Right lobe of liver (tissue), 6 donors: ENCODE data around the gene LRMDA. TPM values are rescaled to one million over a fixed set of nuclear protein-coding genes. Genes with fewer than 3 reads are reported as not detected.

Experiments
- ATAC-seq, 4 donors: fragments of 200-7000 bp; cut with Tn5 transposase; one replicate each; pipeline ENCODE4 v1.9.1; 2020; ENCODE audit warnings: mild to moderate bottlenecking in 4 of 4, moderate library complexity in 4 of 4
- DNase-seq, 3 donors: peaks; one replicate each; pipeline ENCODE4 v3.0.0-alpha.2; 2020
- H3K27ac ChIP-seq, 3 donors: fragments of 200-600 bp; one replicate each; pipeline ENCODE4 v1.8.0; 2022
- H3K27me3 ChIP-seq, 2 donors: fragments of 200-600 bp; one replicate each; pipeline ENCODE4 v1.8.0; 2022
- H3K36me3 ChIP-seq, 4 donors: fragments of 200-600 bp; sonication (generic) in 1 of 4; one replicate each; pipeline versions ENCODE4 v1.5.1 to v1.8.0; 2017 to 2022; ENCODE audit warnings: control low read depth in 1 of 4
- H3K4me1 ChIP-seq, 4 donors: fragments of 200-600 bp; sonication (generic) in 1 of 4; one replicate each; pipeline versions ENCODE4 v1.5.1 to v1.8.0; 2017 to 2022; ENCODE audit warnings: control low read depth in 1 of 4
- H3K4me3 ChIP-seq, 3 donors: fragments of 200-600 bp; one replicate each; pipeline ENCODE4 v1.8.0; 2022
- H3K9me3 ChIP-seq, 4 donors: fragments of 200-600 bp; sonication (generic) in 1 of 4; one replicate each; pipeline versions ENCODE4 v1.5.1 to v1.8.0; 2017 to 2022; ENCODE audit warnings: control low read depth in 1 of 4
- POLR2A ChIP-seq: fragments of 450-650 bp; IDR thresholded peaks from one replicate; pipeline ENCODE4 v1.6.1; 2017; ENCODE audit warnings: antibody characterized with exemption, mild to moderate bottlenecking
- WGBS: methylation state at CpG from one replicate; pipeline ENCODE4 v1.1.6; 2018; ENCODE audit warnings: low coverage, low lambda C conversion rate; ENCODE audit not compliant: insufficient coverage; ENCODE audit errors: missing lambda C conversion rate; 5-methylcytosine and 5-hydroxymethylcytosine counted together
- intact Hi-C, 2 donors: fragments of 100-400 bp; cut with DNase I; formaldehyde crosslinking; loops; one replicate each; pipeline versions ENCODE4 v1.11.2 to v1.14.1; 2022
- total RNA-seq, 6 experiments: library from RNA; depleted of rRNA in 2 of 6; stranded (reverse); fragments of >200 nt in 2 of 6; fragmentation: NEBNext Ultra II Directional in 3 of 6; extraction: Animal tissue kit (Norgen Biotek cat#: 25700) in 3 of 6; gene quantifications; one replicate each; pipeline versions ENCODE4 v1.1.0 to v1.2.4, GENCODE V29; 2016 to 2023
- TF ChIP-seq, protein P1 (sequence below), 4 donors: fragments of 200-600 bp in 3 of 4; fragments of 450-650 bp in 1 of 4; IDR thresholded peaks; one replicate each; pipeline versions ENCODE4 v1.5.1 to v1.8.0; 2016 to 2022; ENCODE audit warnings: antibody characterized with exemption in 4 of 4, mild to moderate bottlenecking in 2 of 4
- donor health status: DM: no; HTN: yes; CAD: no.
- donor health status: DM: no; HTN: no; CAD: no.
- donor health status: DM: no; HTN: no; CAD: no.
- donor health status: DM: no; HTN: yes; CAD: no.
- donor health status: DM: no; HTN: yes; CAD: no.

Gene LRMDA
- total RNA-seq, 6 experiments from 2014 or later: 9.9 to 19.9 (median 16.3) TPM

DNA sequence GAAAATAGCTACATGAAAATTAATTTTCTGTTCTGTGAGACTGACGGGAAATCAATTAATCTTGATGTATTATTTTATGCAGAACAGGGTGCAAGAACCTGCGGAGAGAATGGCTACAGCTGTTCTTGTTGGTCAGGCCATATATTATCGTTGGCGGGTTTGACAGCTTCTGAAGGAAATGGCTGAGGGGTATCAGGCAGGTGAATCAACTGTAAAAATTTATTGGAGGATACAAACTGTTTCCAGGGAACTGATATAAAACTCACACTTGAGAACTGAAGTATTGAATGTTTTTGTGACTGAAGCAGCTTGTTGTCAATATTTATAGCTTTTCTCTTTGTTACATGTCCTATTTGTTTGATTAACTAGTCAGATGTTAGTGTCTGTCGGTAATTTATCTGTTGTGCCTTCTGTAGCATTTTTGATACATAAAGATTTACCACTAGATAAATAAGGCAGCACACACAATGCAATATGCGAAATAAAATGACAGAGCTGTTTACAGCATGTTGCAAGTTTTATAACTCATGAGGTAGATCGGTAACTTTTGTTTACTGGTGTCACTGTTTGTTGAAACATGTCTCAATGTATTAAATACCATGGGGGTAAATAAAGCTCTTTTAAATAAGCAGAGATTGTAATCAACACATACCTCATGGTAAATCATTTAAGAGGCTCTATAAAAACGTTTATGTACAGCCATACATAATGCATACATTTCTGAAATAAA, 308.2 kb downstream of the LRMDA start:
- ATAC-seq (no peak), DNase-seq (no peak)
- H3K27me3 ChIP-seq: no peaks in the 10 kb centered on the region
- no peaks in the 10 kb centered on the region for H3K36me3 ChIP-seq
- intact Hi-C loops: no loop called here
- H3K9me3 ChIP-seq: no peaks in the 10 kb centered on the region
- H3K4me1 ChIP-seq: peaks cover 0 to 8% (median 0%) of the 10 kb centered on the region in 4 donors
- 62% methylated on average over 8 of the region's 8 CpGs for WGBS
- TF ChIP-seq POLR2A: no peak
- TF ChIP-seq, protein P1, sequence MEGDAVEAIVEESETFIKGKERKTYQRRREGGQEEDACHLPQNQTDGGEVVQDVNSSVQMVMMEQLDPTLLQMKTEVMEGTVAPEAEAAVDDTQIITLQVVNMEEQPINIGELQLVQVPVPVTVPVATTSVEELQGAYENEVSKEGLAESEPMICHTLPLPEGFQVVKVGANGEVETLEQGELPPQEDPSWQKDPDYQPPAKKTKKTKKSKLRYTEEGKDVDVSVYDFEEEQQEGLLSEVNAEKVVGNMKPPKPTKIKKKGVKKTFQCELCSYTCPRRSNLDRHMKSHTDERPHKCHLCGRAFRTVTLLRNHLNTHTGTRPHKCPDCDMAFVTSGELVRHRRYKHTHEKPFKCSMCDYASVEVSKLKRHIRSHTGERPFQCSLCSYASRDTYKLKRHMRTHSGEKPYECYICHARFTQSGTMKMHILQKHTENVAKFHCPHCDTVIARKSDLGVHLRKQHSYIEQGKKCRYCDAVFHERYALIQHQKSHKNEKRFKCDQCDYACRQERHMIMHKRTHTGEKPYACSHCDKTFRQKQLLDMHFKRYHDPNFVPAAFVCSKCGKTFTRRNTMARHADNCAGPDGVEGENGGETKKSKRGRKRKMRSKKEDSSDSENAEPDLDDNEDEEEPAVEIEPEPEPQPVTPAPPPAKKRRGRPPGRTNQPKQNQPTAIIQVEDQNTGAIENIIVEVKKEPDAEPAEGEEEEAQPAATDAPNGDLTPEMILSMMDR (IDR thresholded peaks at IDR 0.05): no peak
- H3K27ac ChIP-seq: no peak overlapping the region
- H3K4me3 ChIP-seq: no peak overlapping the region

DNA sequence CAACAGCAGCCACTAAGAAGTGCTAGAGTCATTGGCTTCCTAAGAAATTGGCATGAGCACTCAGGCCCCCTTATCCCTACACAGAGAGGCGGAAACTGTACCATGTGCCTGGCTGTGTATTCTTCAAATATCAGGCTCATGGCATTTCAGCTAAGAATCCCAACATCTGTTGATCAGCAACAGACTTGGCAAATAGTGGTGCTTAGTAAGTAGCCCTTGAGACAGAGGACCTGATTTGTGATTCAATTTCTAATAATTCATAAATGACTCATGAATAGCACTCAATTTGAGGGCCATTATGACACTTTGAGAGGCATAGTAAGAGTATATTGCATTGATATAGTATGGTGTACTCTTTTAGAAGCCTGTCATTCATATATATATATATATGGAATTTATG, 309.1 kb downstream of the LRMDA start:
- ATAC-seq (no peak), DNase-seq (no peak)
- H3K27me3 ChIP-seq: no peaks in the 10 kb centered on the region
- no peaks in the 10 kb centered on the region for H3K36me3 ChIP-seq
- TF ChIP-seq, protein P1 (IDR thresholded peaks at IDR 0.05): no peak
- no peak for TF ChIP-seq POLR2A
- H3K9me3 ChIP-seq: no peaks in the 10 kb centered on the region
- 100% methylated on average over 1 of the region's 1 CpG for WGBS
- H3K4me3 ChIP-seq: no peak overlapping the region
- H3K27ac ChIP-seq: no peak overlapping the region
- peaks cover 0 to 11% (median 0%) of the 10 kb centered on the region in 4 donors for H3K4me1 ChIP-seq
- intact Hi-C loops: no loop called here

DNA sequence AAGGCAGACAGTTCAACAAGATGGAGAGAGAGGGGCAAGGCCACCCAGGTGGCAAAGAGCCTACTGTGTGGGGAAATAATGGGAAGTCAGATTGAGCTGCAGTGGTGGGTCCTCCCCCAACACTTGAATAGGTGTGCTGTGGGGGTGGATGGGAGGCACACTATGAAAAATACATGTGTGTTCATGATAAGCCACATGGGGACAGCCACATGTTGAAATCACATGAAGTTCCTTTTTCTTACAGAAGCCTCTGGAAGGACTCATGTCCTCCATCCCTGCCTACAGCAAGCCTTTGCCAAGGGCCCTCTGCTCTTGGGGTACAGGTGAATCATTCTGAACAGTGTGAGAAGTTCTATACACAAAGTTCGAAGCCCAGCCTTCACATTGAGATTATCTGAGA, 310.9 kb downstream of the LRMDA start:
- Histone ChIP-seq H3K9me3 (no peaks in the 10 kb centered on the region), H3K36me3 (no peaks in the 10 kb centered on the region), H3K4me1 (peaks cover 0 to 22% (median 0%) of the 10 kb centered on the region in 4 donors), H3K4me3 (no peak overlapping the region), H3K27ac (no peak overlapping the region), H3K27me3 (no peaks in the 10 kb centered on the region)
- no peak for TF ChIP-seq POLR2A
- TF ChIP-seq, protein P1 (IDR thresholded peaks at IDR 0.05): no peak
- WGBS: 100% methylated on average over 1 of the region's 1 CpG
- intact Hi-C loops: no loop called here
- ATAC-seq (no peak), DNase-seq (no peak)

DNA sequence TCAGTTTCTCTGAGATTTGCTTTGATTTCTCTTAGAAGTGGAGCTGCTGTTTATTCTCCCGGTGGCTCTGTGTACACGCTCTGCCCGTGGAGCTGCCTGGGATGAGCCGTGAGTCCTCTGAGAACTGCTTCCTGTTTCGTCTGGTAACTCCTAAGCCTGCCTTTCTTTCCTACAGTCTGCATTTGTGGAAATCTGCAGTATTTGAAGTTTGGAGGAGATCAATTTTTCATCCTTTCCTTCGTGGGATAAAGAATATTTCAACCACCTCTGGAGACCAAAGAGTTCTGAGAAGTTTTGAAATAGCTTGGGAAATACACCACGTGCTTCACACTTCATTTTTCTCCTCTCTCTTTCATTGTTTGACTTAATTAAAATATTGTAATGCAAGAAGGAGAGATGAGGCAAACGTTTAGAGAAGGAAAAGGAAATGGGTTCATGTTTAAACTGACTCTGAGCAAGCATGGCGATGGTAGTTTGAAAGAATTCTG, 311.9 kb downstream of the LRMDA start:
- peak; percentile 46 to 71 (median 56) for ATAC-seq
- Histone ChIP-seq H3K27me3 (no peaks in the 10 kb centered on the region), H3K36me3 (no peaks in the 10 kb centered on the region), H3K4me1 (peaks cover 0 to 22% (median 0%) of the 10 kb centered on the region in 4 donors), H3K27ac (no peak overlapping the region), H3K9me3 (no peaks in the 10 kb centered on the region), H3K4me3 (no peak overlapping the region)
- intact Hi-C loops: no loop called here
- TF ChIP-seq, protein P1 (IDR thresholded peaks at IDR 0.05): no peak
- no peak for TF ChIP-seq POLR2A
- WGBS: 28% methylated on average over 9 of the region's 9 CpGs
- no peak for DNase-seq
